ENCODE data around the gene CXCL1.

The CXCL1 gene

GRCh38 chr4:73853718-73854473 lies 15.3 kb upstream of the CXCL1 start:
- Histone ChIP-seq H3K27me3 (ENCODE audit: insufficient read depth, low read length) (no peaks in the 10 kb centered on the region; the same call in 1 of the 2 replicates), H3K36me3 (ENCODE audit: insufficient read depth, low read depth, low read length) (no peaks in the 10 kb centered on the region), H3K9ac (ENCODE audit: low read depth, low read length) (no peak overlapping the region), H3K9me3 (ENCODE audit: insufficient read depth, low read depth, low read length) (no peaks in the 10 kb centered on the region), H3K27ac (ENCODE audit: low read length) (no peak overlapping the region), H3K4me3 (ENCODE audit: low read length) (no peak overlapping the region), H3K4me1 (ENCODE audit: insufficient read depth, low read length) (no peaks in the 10 kb centered on the region; the same call in 1 of the 2 replicates)

- no peaks in the 10 kb centered on the region for H3K9me3 ChIP-seq (ENCODE audit: insufficient read depth, low read depth, low read length)
- H3K9ac ChIP-seq (ENCODE audit: low read depth, low read length) = no peak overlapping the region
- no peak overlapping the region for H3K27ac ChIP-seq (ENCODE audit: low read length)
- no peaks in the 10 kb centered on the region for H3K36me3 ChIP-seq (ENCODE audit: insufficient read depth, low read depth, low read length)
- H3K4me1 ChIP-seq (ENCODE audit: insufficient read depth, low read length) = no peaks in the 10 kb centered on the region; the same call in 1 of the 2 replicates
- no peak overlapping the region for H3K4me3 ChIP-seq (ENCODE audit: low read length)
- H3K27me3 ChIP-seq (ENCODE audit: insufficient read depth, low read length) = no peaks in the 10 kb centered on the region; the same call in 1 of the 2 replicates
These were observed 13.8 kb upstream of the CXCL1 start for GRCh38 chr4:73855406-73855805.

GRCh38 chr4:73856518-73856917 lies 12.7 kb upstream of the CXCL1 start:
- Histone ChIP-seq H3K9ac (ENCODE audit: low read depth, low read length) (no peak overlapping the region), H3K9me3 (ENCODE audit: insufficient read depth, low read depth, low read length) (no peaks in the 10 kb centered on the region), H3K4me1 (ENCODE audit: insufficient read depth, low read length) (no peaks in the 10 kb centered on the region), H3K27ac (ENCODE audit: low read length) (no peak overlapping the region), H3K36me3 (ENCODE audit: insufficient read depth, low read depth, low read length) (no peaks in the 10 kb centered on the region), H3K27me3 (ENCODE audit: insufficient read depth, low read length) (no peaks in the 10 kb centered on the region; the same call in 1 of the 2 replicates), H3K4me3 (ENCODE audit: low read length) (no peak overlapping the region)

GRCh38 chr4:73859614-73860088 lies 9.5 kb upstream of the CXCL1 start:
- no peak overlapping the region for H3K9ac ChIP-seq (ENCODE audit: low read depth, low read length)
- no peaks in the 10 kb centered on the region for H3K36me3 ChIP-seq (ENCODE audit: insufficient read depth, low read depth, low read length)
- no peaks in the 10 kb centered on the region for H3K27me3 ChIP-seq (ENCODE audit: insufficient read depth, low read length)
- no peak overlapping the region for H3K4me3 ChIP-seq (ENCODE audit: low read length)
- H3K4me1 ChIP-seq (ENCODE audit: insufficient read depth, low read length) = no peaks in the 10 kb centered on the region
- H3K27ac ChIP-seq (ENCODE audit: low read length) = no peak overlapping the region
- H3K9me3 ChIP-seq (ENCODE audit: insufficient read depth, low read depth, low read length) = no peaks in the 10 kb centered on the region

- H3K27ac ChIP-seq (ENCODE audit: low read length) = no peak overlapping the region
- H3K4me3 ChIP-seq (ENCODE audit: low read length) = no peak overlapping the region
- no peaks in the 10 kb centered on the region for H3K27me3 ChIP-seq (ENCODE audit: insufficient read depth, low read length)
- H3K4me1 ChIP-seq (ENCODE audit: insufficient read depth, low read length) = peaks cover 2% of the 10 kb centered on the region; the same call in 1 of the 2 replicates
- H3K9me3 ChIP-seq (ENCODE audit: insufficient read depth, low read depth, low read length) = no peaks in the 10 kb centered on the region
- no peaks in the 10 kb centered on the region for H3K36me3 ChIP-seq (ENCODE audit: insufficient read depth, low read depth, low read length)
- no peak overlapping the region for H3K9ac ChIP-seq (ENCODE audit: low read depth, low read length)
These were observed 9.0 kb upstream of the CXCL1 start for GRCh38 chr4:73860181-73860580.

- H3K4me1 ChIP-seq (ENCODE audit: insufficient read depth, low read length) = peaks cover 2% of the 10 kb centered on the region; the same call in 1 of the 2 replicates
- H3K9ac ChIP-seq (ENCODE audit: low read depth, low read length) = no peak overlapping the region
- H3K27ac ChIP-seq (ENCODE audit: low read length) = no peak overlapping the region
These were observed 8.3 kb upstream of the CXCL1 start for GRCh38 chr4:73860917-73861316.

GRCh38 chr4:73862322-73862721 lies 6.9 kb upstream of the CXCL1 start:
- Histone ChIP-seq H3K4me1 (ENCODE audit: insufficient read depth, low read length) (peaks cover 2% of the 10 kb centered on the region; the same call in 1 of the 2 replicates), H3K9me3 (ENCODE audit: insufficient read depth, low read depth, low read length) (no peaks in the 10 kb centered on the region), H3K27me3 (ENCODE audit: insufficient read depth, low read length) (no peaks in the 10 kb centered on the region), H3K36me3 (ENCODE audit: insufficient read depth, low read depth, low read length) (no peaks in the 10 kb centered on the region), H3K27ac (ENCODE audit: low read length) (no peak overlapping the region), H3K9ac (ENCODE audit: low read depth, low read length) (no peak overlapping the region), H3K4me3 (ENCODE audit: low read length) (no peak overlapping the region)

More at GRCh38 chr4:73860917-73861316, 8.3 kb upstream of the CXCL1 start:
- no peak overlapping the region for H3K4me3 ChIP-seq (ENCODE audit: low read length)
- H3K36me3 ChIP-seq (ENCODE audit: insufficient read depth, low read depth, low read length) = no peaks in the 10 kb centered on the region
- H3K9me3 ChIP-seq (ENCODE audit: insufficient read depth, low read depth, low read length) = no peaks in the 10 kb centered on the region
- H3K27me3 ChIP-seq (ENCODE audit: insufficient read depth, low read length) = no peaks in the 10 kb centered on the region

- Histone ChIP-seq H3K4me1 (ENCODE audit: insufficient read depth, low read length) (peaks cover 2% of the 10 kb centered on the region; the same call in 1 of the 2 replicates), H3K27me3 (ENCODE audit: insufficient read depth, low read length) (peaks cover 17% of the 10 kb centered on the region), H3K9ac (ENCODE audit: low read depth, low read length) (no peak overlapping the region), H3K27ac (ENCODE audit: low read length) (no peak overlapping the region), H3K4me3 (ENCODE audit: low read length) (no peak overlapping the region), H3K9me3 (ENCODE audit: insufficient read depth, low read depth, low read length) (no peaks in the 10 kb centered on the region), H3K36me3 (ENCODE audit: insufficient read depth, low read depth, low read length) (no peaks in the 10 kb centered on the region)
These were observed 4.8 kb upstream of the CXCL1 start for GRCh38 chr4:73864365-73864764.

GRCh38 chr4:73864961-73865360 lies 4.2 kb upstream of the CXCL1 start:
- no peak overlapping the region for H3K4me3 ChIP-seq (ENCODE audit: low read length)
- peaks cover 23% of the 10 kb centered on the region for H3K27me3 ChIP-seq (ENCODE audit: insufficient read depth, low read length)
- no peak overlapping the region for H3K9ac ChIP-seq (ENCODE audit: low read depth, low read length)
- no peak overlapping the region for H3K27ac ChIP-seq (ENCODE audit: low read length)
- H3K36me3 ChIP-seq (ENCODE audit: insufficient read depth, low read depth, low read length) = no peaks in the 10 kb centered on the region
- no peaks in the 10 kb centered on the region for H3K9me3 ChIP-seq (ENCODE audit: insufficient read depth, low read depth, low read length)
- peaks cover 5% of the 10 kb centered on the region for H3K4me1 ChIP-seq (ENCODE audit: insufficient read depth, low read length)

GRCh38 chr4:73865431-73866096 lies 3.6 kb upstream of the CXCL1 start:
- Histone ChIP-seq H3K27ac (ENCODE audit: low read length) (no peak overlapping the region), H3K4me1 (ENCODE audit: insufficient read depth, low read length) (peaks cover 8% of the 10 kb centered on the region), H3K4me3 (ENCODE audit: low read length) (no peak overlapping the region), H3K9ac (ENCODE audit: low read depth, low read length) (no peak overlapping the region), H3K36me3 (ENCODE audit: insufficient read depth, low read depth, low read length) (no peaks in the 10 kb centered on the region), H3K9me3 (ENCODE audit: insufficient read depth, low read depth, low read length) (no peaks in the 10 kb centered on the region), H3K27me3 (ENCODE audit: insufficient read depth, low read length) (peaks cover 29% of the 10 kb centered on the region)

GRCh38 chr4:73866246-73866645 lies 2.9 kb upstream of the CXCL1 start:
- no peak overlapping the region for H3K27ac ChIP-seq (ENCODE audit: low read length)
- no peak overlapping the region for H3K4me3 ChIP-seq (ENCODE audit: low read length)
- no peaks in the 10 kb centered on the region for H3K36me3 ChIP-seq (ENCODE audit: insufficient read depth, low read depth, low read length)
- no peak overlapping the region for H3K9ac ChIP-seq (ENCODE audit: low read depth, low read length)
- no peaks in the 10 kb centered on the region for H3K9me3 ChIP-seq (ENCODE audit: insufficient read depth, low read depth, low read length)
- peaks cover 33% of the 10 kb centered on the region for H3K27me3 ChIP-seq (ENCODE audit: insufficient read depth, low read length)
- H3K4me1 ChIP-seq (ENCODE audit: insufficient read depth, low read length) = peaks cover 8% of the 10 kb centered on the region

- H3K4me1 ChIP-seq (ENCODE audit: insufficient read depth, low read length) = peaks cover 8% of the 10 kb centered on the region
- H3K9me3 ChIP-seq (ENCODE audit: insufficient read depth, low read depth, low read length) = no peaks in the 10 kb centered on the region
- no peak overlapping the region for H3K9ac ChIP-seq (ENCODE audit: low read depth, low read length)
- H3K36me3 ChIP-seq (ENCODE audit: insufficient read depth, low read depth, low read length) = no peaks in the 10 kb centered on the region
- peaks cover 33% of the 10 kb centered on the region for H3K27me3 ChIP-seq (ENCODE audit: insufficient read depth, low read length)
- no peak overlapping the region for H3K27ac ChIP-seq (ENCODE audit: low read length)
- H3K4me3 ChIP-seq (ENCODE audit: low read length) = no peak overlapping the region
These were observed 1.4 kb upstream of the CXCL1 start for GRCh38 chr4:73867783-73868182.
